Measurements from ENCODE around the gene CSAD. TPM values are rescaled to one million over a fixed set of nuclear protein-coding genes. Genes with fewer than 3 reads are reported as not detected.
"Not testable (repeated sequence)": the region's sequence is repeated elsewhere in the genome, so short reads cannot be mapped to it uniquely, and the experiment has no call there.

The CSAD gene
- total and polyA plus RNA-seq, 2 experiments from 2014 or later: 7.2 to 29.4 TPM

GRCh38 chr12:53170876-53171724, 9.6 kb downstream of the CSAD start:
- no peak overlapping the region for H3K4me3 ChIP-seq
- H3K27me3 ChIP-seq: no peaks in the 10 kb centered on the region
- TF ChIP-seq CTCF (IDR thresholded peaks at IDR 0.05; ENCODE audit: low read depth, low read length): no peak
- no peak for DNase-seq (ENCODE audit: low read depth in 1 of 2, low spot score in 1 of 2)
- H3K27ac ChIP-seq: no peak overlapping the region
- peaks cover 10% of the 10 kb centered on the region for H3K4me1 ChIP-seq (ENCODE audit: low read depth)
- no peaks in the 10 kb centered on the region for H3K36me3 ChIP-seq
- H3K9me3 ChIP-seq (ENCODE audit: low read depth): no peaks in the 10 kb centered on the region

- no peaks in the 10 kb centered on the region for H3K27me3 ChIP-seq
- no peak overlapping the region for H3K27ac ChIP-seq
- H3K9me3 ChIP-seq (ENCODE audit: low read depth): no peaks in the 10 kb centered on the region
- no peak overlapping the region for H3K4me3 ChIP-seq
- peaks cover 5% of the 10 kb centered on the region for H3K4me1 ChIP-seq (ENCODE audit: low read depth)
- H3K36me3 ChIP-seq: no peaks in the 10 kb centered on the region
- DNase-seq (ENCODE audit: low read depth in 1 of 2, low spot score in 1 of 2): no peak
- TF ChIP-seq CTCF (IDR thresholded peaks at IDR 0.05; ENCODE audit: low read depth, low read length): no peak
Measured at GRCh38 chr12:53170215-53170614, 10.5 kb downstream of the CSAD start.

GRCh38 chr12:53169644-53170043, 11.1 kb downstream of the CSAD start:
- H3K4me3 ChIP-seq: no peak overlapping the region
- no peak for TF ChIP-seq CTCF (IDR thresholded peaks at IDR 0.05; ENCODE audit: low read depth, low read length)
- no peaks in the 10 kb centered on the region for H3K4me1 ChIP-seq (ENCODE audit: low read depth)
- H3K9me3 ChIP-seq (ENCODE audit: low read depth): no peaks in the 10 kb centered on the region
- no peaks in the 10 kb centered on the region for H3K36me3 ChIP-seq
- no peak for DNase-seq (ENCODE audit: low read depth in 1 of 2, low spot score in 1 of 2)
- no peak overlapping the region for H3K27ac ChIP-seq
- no peaks in the 10 kb centered on the region for H3K27me3 ChIP-seq

GRCh38 chr12:53166837-53167236, 13.9 kb downstream of the CSAD start:
- Histone ChIP-seq H3K4me3 (no peak overlapping the region), H3K27me3 (no peaks in the 10 kb centered on the region), H3K36me3 (no peaks in the 10 kb centered on the region), H3K9me3 (ENCODE audit: low read depth) (no peaks in the 10 kb centered on the region), H3K4me1 (ENCODE audit: low read depth) (no peaks in the 10 kb centered on the region), H3K27ac (no peak overlapping the region)
- no peak for TF ChIP-seq CTCF (IDR thresholded peaks at IDR 0.05; ENCODE audit: low read depth, low read length)
- no peak for DNase-seq (ENCODE audit: low read depth in 1 of 2, low spot score in 1 of 2)

GRCh38 chr12:53163008-53163407, 17.7 kb downstream of the CSAD start:
- not testable (repeated sequence) for H3K4me3 ChIP-seq; H3K27ac ChIP-seq; H3K4me1 ChIP-seq (ENCODE audit: low read depth); H3K36me3 ChIP-seq; H3K9me3 ChIP-seq (ENCODE audit: low read depth); H3K27me3 ChIP-seq; DNase-seq (ENCODE audit: low read depth in 1 of 2, low spot score in 1 of 2)

GRCh38 chr12:53161119-53161911, 19.4 kb downstream of the CSAD start:
- no peak overlapping the region for H3K27ac ChIP-seq
- no peaks in the 10 kb centered on the region for H3K27me3 ChIP-seq
- H3K36me3 ChIP-seq: no peaks in the 10 kb centered on the region
- no peak for DNase-seq (ENCODE audit: low read depth in 1 of 2, low spot score in 1 of 2)
- H3K4me3 ChIP-seq: no peak overlapping the region
- H3K4me1 ChIP-seq (ENCODE audit: low read depth): no peaks in the 10 kb centered on the region
- no peak for TF ChIP-seq CTCF (IDR thresholded peaks at IDR 0.05; ENCODE audit: low read depth, low read length)
- H3K9me3 ChIP-seq (ENCODE audit: low read depth): no peaks in the 10 kb centered on the region

Data from cardiac muscle cell (in vitro differentiated cells and primary cell).